Measurements from ENCODE around the gene TBL1X.
"Not testable (repeated sequence)": the region's sequence is repeated elsewhere in the genome, so short reads cannot be mapped to it uniquely, and the experiment has no call there.

The TBL1X gene

DNA sequence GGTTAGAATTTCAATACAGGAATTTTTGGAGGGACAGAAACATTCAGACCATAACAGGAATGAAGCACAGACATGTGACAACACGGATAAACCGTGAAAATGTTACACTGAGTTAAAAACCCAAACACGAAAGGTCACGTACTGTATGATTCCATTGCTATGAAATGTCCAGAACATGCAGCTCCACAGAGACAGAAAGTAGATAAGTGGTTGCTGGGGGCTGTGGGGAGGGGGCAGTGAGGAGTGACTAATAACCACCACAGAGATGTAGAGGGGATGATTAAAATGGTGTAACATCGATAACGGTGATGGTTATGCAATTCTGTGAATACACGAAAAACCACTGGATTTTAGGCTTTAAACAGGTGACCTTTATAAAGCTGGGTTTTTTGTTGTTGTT lies 292.5 kb downstream of the TBL1X start:
- DNase-seq, result no peak
- TF ChIP-seq GATA1 (IDR thresholded peaks at IDR 0.05; ENCODE audit: low read depth, low read length), result no peak
- TF ChIP-seq POLR2A (IDR thresholded peaks at IDR 0.05; ENCODE audit: low read length), result no peak

DNA sequence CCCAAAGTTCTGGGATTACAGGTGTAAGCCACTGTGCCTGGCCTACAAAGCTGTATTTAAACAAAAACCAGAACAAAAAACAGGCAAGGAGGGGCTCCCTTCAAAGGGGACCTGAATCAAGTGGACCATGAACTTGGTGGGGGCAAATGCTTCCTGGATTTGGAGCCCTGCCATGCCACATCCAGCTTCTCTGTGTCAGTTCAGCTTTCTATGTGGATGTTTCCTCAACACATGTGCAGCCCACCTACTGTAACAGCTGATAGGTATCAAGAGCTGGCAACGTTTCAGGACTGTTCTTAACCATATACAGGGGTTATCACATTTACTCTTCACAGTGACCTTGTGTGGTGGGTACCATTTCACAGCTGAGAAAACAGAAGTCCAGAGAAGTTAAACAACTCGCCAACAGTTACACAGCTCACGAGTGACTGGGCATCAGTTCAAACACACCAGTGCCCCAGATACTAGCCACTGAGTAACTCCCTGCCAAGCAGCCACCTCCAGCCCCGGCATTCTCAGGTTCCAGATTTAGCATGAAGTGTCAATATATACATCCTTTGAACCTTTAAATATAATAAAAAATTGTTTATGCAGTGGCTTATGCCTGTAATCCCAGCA lies 293.3 kb downstream of the TBL1X start:
- TF ChIP-seq POLR2A (IDR thresholded peaks at IDR 0.05; ENCODE audit: low read length), result no peak
- no peak for TF ChIP-seq GATA1 (IDR thresholded peaks at IDR 0.05; ENCODE audit: low read depth, low read length)
- no peak for DNase-seq

DNA sequence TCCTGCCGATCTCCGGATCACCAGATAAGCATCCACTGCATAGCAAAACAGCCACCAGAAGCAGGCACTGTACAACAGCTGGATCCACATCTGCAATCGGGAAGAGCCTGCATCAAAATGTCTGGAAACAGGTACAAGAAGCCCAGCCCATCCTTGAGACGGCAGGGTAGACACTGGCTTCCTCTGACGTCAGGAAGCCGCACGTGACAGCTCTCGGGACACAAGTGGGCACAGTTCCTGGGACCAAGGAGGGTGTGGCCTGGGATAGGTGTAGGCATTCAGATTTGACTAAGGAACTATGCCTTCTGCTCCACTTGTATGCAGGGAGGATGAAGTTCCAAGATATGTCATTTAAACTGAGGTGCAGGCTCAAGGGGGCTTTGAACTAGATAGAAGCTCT lies 294.5 kb downstream of the TBL1X start:
- TF ChIP-seq POLR2A (IDR thresholded peaks at IDR 0.05; ENCODE audit: low read length) (no peak), GATA1 (IDR thresholded peaks at IDR 0.05; ENCODE audit: low read depth, low read length) (no peak)
- DNase-seq, result no peak

DNA sequence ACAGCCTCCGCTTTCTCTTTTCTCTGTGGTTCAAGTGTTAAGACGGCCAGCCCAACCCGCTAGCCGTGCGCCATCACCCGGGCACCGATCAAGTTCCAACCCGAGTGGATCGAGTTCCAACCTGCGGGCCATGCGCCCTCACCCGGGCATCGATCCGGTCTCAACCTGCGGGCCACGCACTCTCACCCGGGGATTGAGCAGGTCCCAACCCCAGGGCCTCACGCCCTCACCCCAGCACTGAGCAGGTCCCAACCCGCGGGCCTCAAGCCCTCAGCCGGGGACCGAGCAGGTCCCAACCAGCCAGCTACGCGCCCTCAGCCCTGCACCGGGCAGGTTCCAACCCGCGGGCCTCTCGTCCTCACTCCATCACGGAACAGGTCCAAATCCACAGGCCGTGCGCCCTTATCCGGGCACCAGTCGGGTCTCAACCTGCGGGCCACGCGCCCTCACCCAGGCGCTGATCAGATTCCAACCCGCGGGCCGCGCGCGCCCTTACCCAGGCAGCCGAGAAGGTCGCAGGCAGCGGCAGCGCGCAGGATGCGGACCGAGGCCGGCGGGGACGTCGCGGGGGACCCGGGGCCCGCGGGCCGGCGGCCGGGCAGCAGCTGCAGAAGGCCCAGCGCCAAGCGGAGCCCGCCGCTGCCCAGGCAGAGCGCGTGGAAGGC lies 300.3 kb downstream of the TBL1X start:
- TF ChIP-seq POLR2A (IDR thresholded peaks at IDR 0.05; ENCODE audit: low read length), result no peak
- TF ChIP-seq GATA1 (IDR thresholded peaks at IDR 0.05; ENCODE audit: low read depth, low read length), result no peak
- DNase-seq, result no peak

DNA sequence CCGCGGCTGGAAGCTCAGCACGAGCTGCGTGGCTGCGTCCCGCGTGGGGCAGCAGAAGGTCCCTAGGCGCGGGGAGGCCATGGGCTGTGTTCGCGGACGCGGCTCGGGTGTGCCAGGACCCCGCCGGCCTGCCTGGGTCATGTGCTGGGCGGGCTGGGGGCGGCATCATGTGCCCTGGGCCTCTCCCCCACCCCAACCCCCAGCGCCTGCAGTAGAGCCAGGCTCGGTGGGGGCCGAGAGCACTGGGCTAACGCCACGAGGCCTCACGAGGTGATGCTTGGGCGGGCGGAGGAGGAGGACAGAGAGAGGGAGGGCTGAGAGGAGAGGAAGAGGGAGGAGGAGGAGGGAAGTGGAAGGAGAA lies 300.9 kb downstream of the TBL1X start, which contains the start of gene GPR143:
Gene GPR143 (minus strand): TSS at position 111 of the 361 bp plus-strand sequence. CDS start 30 bp downstream, at position 81.
- no peak for DNase-seq
- no peak for TF ChIP-seq POLR2A (IDR thresholded peaks at IDR 0.05; ENCODE audit: low read length)
- no peak for TF ChIP-seq GATA1 (IDR thresholded peaks at IDR 0.05; ENCODE audit: low read depth, low read length)

DNA sequence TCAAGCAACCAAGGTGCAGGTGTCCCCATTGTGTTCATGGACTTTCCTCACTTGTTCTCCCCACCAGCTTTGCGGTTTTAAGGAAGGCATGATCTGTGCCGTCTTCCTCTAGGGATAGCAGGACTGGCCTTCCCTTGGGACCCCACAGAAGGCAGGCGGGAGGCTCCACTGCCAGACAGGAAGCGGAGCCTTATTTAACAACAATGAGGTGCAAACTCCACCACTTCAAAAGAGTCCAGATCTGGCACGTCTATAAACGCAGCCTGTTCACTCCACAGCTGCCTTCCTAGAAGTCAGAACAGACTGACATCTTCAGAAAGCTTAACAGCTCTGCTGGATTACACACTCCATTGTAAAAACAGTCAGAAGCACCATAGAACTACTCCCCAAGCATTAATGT lies 302.5 kb downstream of the TBL1X start:
- no peak for DNase-seq
- TF ChIP-seq GATA1 (IDR thresholded peaks at IDR 0.05; ENCODE audit: low read depth, low read length) (no peak), POLR2A (IDR thresholded peaks at IDR 0.05; ENCODE audit: low read length) (no peak)

DNA sequence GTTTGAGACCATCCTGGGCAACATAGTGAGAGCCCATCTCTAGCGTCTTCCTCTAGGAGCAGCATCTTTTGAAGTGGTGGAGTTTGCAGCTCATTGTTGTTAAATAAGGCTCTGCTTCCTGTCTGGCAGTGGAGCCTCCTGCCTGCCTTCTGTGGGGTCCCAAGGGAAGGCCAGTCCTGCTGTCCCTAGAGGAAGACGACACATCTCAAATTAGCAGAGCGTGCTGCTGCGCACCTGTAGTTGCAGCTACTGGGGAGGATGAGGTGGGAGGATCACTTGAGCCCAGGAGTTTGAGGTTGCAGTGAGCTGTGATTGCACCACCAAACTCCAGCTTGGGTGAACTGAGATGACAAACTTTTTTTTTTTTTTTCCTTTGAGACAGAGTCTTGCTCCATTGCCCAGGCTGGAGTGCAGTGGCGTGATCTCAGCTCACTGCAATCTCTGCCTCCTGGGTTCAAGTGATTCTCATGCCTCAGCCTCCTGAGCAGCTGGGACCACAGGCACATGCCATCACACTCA lies 303.5 kb downstream of the TBL1X start:
- DNase-seq, result not testable (repeated sequence)

DNA sequence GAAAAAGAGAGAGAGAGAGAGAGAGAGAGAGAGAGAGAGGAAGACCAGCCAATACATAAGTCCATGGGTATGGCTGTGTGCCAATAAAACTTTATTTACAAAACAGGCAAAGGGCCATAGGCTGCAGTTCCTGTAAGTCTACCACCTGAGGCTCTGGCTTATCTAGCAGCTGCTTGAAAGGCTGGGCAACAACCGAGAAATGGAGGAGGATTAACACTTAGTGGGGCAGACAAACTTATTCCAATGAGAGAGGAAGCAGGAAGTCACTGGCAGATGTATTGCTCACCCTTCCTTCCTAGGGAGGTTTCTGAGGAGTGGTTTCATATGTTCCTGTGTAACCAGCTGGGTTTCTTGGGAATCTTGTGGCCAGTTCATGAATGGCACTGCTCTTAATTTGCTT lies 305.5 kb downstream of the TBL1X start:
- DNase-seq, result no peak
- TF ChIP-seq GATA1 (IDR thresholded peaks at IDR 0.05; ENCODE audit: low read depth, low read length) (no peak), POLR2A (IDR thresholded peaks at IDR 0.05; ENCODE audit: low read length) (no peak)

DNA sequence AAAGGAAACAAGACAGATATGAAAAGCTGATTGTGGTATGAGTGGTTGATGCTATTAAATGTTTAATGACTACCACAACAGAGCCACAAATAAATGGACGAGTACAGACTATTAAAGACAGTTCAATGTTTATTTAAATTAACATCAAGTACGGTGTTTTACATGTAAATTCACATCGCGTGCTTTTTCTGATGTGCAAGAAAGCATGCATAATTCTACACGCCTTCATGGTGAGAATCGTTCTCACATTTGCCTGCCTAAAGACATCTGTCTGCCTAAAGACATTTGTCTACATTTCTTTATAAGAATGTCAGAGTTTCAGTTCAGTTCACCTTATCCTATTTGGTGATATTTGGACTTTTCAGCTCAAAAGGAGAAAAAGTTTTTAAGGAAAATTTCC lies 308.1 kb downstream of the TBL1X start:
- no peak for DNase-seq
- TF ChIP-seq GATA1 (IDR thresholded peaks at IDR 0.05; ENCODE audit: low read depth, low read length) (no peak), POLR2A (IDR thresholded peaks at IDR 0.05; ENCODE audit: low read length) (no peak)

DNA sequence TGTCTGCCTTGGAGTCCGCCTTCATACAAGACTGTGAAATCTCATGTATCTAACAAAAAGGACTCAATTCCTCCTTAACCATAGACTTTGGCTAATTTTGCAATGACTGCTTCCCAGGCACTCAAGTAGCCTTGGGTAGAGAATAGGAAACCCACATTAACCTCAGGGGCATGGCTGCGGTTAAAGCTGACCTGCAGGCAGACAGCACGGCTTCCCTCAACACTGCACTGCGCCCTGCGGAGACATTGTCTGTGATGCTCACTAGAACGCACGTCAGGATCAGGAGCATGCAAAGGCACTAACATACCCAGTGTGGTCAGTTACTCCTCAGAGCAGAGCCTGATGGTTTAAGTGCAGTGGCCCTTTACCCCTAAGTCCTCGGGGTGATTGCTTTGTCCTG lies 311.1 kb downstream of the TBL1X start:
- no peak for TF ChIP-seq POLR2A (IDR thresholded peaks at IDR 0.05; ENCODE audit: low read length)
- no peak for DNase-seq

DNA sequence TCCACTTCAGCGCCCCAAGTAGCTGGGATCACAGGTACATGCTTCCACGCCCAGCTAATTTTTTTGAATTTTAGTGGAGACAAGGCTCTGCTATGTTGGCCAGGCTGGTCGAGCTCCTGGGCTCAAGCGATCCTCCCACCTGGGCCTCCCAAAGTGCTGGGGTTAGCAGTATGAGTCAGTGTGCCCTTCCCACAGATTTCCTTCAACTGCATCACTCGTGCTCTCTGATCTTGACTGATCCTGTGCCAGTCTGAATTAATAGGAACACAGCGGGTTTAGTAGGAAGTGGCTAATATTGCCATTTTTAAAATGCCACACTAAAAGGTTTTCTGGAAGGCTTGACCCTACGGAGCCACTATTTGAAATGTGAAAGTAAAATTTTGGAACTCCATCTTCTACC lies 317.1 kb downstream of the TBL1X start:
- TF ChIP-seq GATA1 (IDR thresholded peaks at IDR 0.05; ENCODE audit: low read depth, low read length), result no peak
- TF ChIP-seq POLR2A (IDR thresholded peaks at IDR 0.05; ENCODE audit: low read length), result no peak
- no peak for DNase-seq

DNA sequence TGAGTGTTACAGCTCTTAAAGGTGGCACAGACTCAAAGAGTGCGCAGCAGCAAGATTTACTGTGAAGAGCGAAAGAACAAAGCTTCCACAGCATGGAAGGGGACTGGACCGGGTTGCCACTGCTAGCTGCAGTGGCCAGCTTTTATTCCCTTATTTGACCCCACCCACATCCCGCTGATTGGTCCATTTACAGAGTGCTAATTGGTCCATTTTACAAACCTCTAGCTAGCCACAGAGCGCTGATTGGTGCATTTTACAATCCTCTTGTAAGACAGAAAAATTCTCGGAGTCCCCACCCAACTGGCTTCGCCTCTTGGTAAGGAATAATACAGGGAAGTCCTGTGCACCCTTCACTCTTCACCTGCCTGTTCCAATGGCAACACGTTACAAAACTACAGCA lies 319.5 kb downstream of the TBL1X start:
- TF ChIP-seq POLR2A (IDR thresholded peaks at IDR 0.05; ENCODE audit: low read length) (no peak), GATA1 (IDR thresholded peaks at IDR 0.05; ENCODE audit: low read depth, low read length) (no peak)
- no peak for DNase-seq

DNA sequence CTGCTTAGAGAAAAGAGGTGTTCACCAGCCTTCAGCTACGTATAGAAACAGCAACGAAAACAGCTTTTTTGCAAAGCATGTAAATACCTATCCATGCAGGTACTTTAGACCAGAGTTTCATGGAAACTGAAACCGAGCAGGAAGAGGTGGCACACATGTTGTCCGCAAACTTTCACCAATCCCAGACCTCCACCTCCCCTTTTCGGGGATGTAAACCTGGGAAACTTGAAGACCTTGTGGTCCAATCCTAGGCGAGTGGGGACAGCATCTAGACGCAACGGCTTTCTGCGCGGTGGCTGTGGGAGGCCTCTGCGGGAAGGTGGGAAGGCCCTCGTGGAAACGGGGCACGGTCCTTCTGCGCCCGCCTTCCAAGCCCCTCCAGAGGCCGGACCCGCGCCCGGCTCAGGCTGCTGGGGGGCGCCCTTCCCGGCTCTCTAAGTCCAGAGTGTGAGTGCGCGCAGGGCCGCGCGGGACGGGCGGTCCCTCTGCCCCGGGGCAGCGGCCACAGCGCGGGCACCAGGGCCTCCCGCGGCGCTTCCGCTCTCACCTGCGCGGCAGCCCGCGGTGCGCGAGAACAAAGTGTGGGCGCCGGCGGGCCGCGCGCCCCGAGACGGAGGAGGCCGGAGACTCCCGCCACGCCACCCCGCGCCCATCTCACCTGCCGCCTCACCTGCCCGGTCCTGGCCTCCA lies 320.5 kb downstream of the TBL1X start:
- no peak for DNase-seq
- no peak for TF ChIP-seq POLR2A (IDR thresholded peaks at IDR 0.05; ENCODE audit: low read length)
- TF ChIP-seq GATA1 (IDR thresholded peaks at IDR 0.05; ENCODE audit: low read depth, low read length), result no peak

DNA sequence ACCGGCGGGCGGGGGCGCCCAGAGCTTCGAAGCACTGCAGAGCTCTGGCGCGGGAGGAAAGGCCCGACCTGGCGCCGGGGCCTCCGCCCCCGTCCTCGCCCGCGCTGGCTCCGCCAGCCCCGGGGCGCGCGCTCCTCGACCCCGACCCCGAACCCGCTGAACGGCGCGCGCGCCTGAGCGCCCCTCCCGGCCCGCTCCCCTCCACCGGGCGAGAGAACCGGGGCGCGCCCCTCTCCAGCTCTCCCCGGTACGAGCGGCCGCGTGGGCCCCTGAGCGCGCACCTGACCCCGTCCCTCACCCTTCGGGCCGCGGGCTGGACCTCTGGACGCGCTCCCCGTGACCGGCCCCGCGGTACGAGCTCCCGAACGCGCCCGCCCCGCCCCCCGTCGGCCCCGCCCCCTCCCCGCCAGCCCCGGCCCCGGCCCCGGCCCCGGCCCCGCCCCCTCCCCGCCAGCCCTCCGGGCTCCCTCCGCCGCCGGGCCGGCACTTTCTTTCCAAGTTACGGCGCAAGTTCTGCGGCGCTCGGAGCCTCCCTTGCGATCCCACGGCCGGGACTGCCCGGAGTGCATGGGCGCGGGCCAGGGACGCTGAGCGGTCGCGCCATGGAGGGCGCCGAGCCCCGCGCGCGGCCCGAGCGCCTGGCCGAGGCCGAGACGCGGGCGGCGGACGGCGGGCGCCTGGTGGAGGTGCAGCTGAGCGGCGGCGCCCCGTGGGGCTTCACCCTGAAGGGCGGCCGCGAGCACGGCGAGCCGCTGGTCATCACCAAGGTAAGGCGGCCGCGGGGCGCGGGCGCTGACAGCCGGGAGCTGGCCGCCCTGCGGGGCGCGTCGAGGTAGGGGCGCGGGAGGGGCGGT lies 321.3 kb downstream of the TBL1X start, which contains the start of gene SHROOM2:
Gene SHROOM2 (plus strand): TSS at position 486 of the 854 bp plus-strand sequence. CDS start 117 bp downstream, at position 603.
- DNase-seq, result no peak
- TF ChIP-seq GATA1 (IDR thresholded peaks at IDR 0.05; ENCODE audit: low read depth, low read length) (no peak), POLR2A (IDR thresholded peaks at IDR 0.05; ENCODE audit: low read length) (no peak)
